Astrocyte (in vitro differentiated cells and primary cell): ENCODE results near the gene PRKCH.

ENCODE experiments used
- EZH2 ChIP-seq: IDR thresholded peaks from 2 replicates; pipeline ENCODE4 v1.6.1; 2012; ENCODE audit warnings: mild to moderate bottlenecking, low read length, inconsistent platforms; ENCODE audit not compliant: insufficient read depth
- TF ChIP-seq, protein P1 (sequence below): IDR thresholded peaks from 2 replicates; pipeline ENCODE4 v1.5.1; 2011; ENCODE audit warnings: low read depth, mild to moderate bottlenecking, inconsistent platforms, low read length, moderate library complexity; ENCODE audit not compliant: insufficient read depth

GRCh38 chr14:61536661-61537562 lies 215.5 kb downstream of the PRKCH start:
- TF ChIP-seq, protein P1, sequence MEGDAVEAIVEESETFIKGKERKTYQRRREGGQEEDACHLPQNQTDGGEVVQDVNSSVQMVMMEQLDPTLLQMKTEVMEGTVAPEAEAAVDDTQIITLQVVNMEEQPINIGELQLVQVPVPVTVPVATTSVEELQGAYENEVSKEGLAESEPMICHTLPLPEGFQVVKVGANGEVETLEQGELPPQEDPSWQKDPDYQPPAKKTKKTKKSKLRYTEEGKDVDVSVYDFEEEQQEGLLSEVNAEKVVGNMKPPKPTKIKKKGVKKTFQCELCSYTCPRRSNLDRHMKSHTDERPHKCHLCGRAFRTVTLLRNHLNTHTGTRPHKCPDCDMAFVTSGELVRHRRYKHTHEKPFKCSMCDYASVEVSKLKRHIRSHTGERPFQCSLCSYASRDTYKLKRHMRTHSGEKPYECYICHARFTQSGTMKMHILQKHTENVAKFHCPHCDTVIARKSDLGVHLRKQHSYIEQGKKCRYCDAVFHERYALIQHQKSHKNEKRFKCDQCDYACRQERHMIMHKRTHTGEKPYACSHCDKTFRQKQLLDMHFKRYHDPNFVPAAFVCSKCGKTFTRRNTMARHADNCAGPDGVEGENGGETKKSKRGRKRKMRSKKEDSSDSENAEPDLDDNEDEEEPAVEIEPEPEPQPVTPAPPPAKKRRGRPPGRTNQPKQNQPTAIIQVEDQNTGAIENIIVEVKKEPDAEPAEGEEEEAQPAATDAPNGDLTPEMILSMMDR = no peak
- TF ChIP-seq EZH2 = no peak
